Gastroesophageal sphincter (tissue), 4 donors: ENCODE data around the gene ST6GAL2. TPM values are rescaled to one million over a fixed set of nuclear protein-coding genes. Genes with fewer than 3 reads are reported as not detected.

Experiments
- ATAC-seq: fragments of 150-250 bp; one replicate; pipeline ENCODE4 v1.9.1; 2016; ENCODE audit warnings: mild to moderate bottlenecking, moderate library complexity
- H3K27ac ChIP-seq, 4 donors: fragments of 200-600 bp; sonication (generic) in 3 of 4; 1 replicate in 3 of 4; 2 replicates in 1 of 4; pipeline ENCODE4 v1.5.1; 2016 to 2019
- H3K27me3 ChIP-seq: fragments of 200-600 bp; sonication (generic); one replicate; pipeline ENCODE4 v1.5.1; 2019
- H3K36me3 ChIP-seq, 2 donors: fragments of 200-600 bp; sonication (generic); one replicate each; pipeline ENCODE4 v1.5.1; 2019; ENCODE audit warnings: control low read depth in 1 of 2
- H3K4me1 ChIP-seq, 3 donors: fragments of 200-600 bp; sonication (generic); 1 replicate in 2 of 3; 2 replicates in 1 of 3; pipeline ENCODE4 v1.5.1; 2016 to 2019; ENCODE audit warnings: control low read depth in 2 of 3
- H3K4me3 ChIP-seq, 2 donors: fragments of 200-600 bp; sonication (generic); one replicate each; pipeline ENCODE4 v1.5.1; 2019; ENCODE audit warnings: mild to moderate bottlenecking in 1 of 2, moderate library complexity in 1 of 2
- H3K9me3 ChIP-seq, 3 donors: fragments of 200-600 bp; sonication (generic); one replicate each; pipeline ENCODE4 v1.5.1; 2017 to 2019; ENCODE audit warnings: control low read depth in 2 of 3
- CTCF ChIP-seq, 4 experiments: fragments of 200-600 bp in 2 of 4; fragments of 450-650 bp in 2 of 4; sonication (generic) in 1 of 4; IDR thresholded peaks; one replicate each; pipeline ENCODE4 v1.5.1; 2017 to 2019; ENCODE audit warnings: antibody characterized with exemption in 4 of 4, mild to moderate bottlenecking in 2 of 4, moderate library complexity in 2 of 4
- EP300 ChIP-seq: sonication (generic); formaldehyde crosslinking; IDR thresholded peaks from one replicate; pipeline ENCODE4 v1.6.1; 2017; ENCODE audit warnings: antibody characterized with exemption, mild to moderate bottlenecking
- POLR2A ChIP-seq, 2 donors: fragments of 450-650 bp; IDR thresholded peaks; one replicate each; pipeline ENCODE4 v1.6.1; 2017; ENCODE audit warnings: antibody characterized with exemption in 2 of 2, mild to moderate bottlenecking in 2 of 2, moderate library complexity in 1 of 2
- POLR2AphosphoS5 ChIP-seq: sonication (generic); formaldehyde crosslinking; IDR thresholded peaks from one replicate; pipeline ENCODE4 v1.6.1; 2017; ENCODE audit warnings: antibody characterized with exemption
- WGBS, 2 donors: methylation state at CpG; one replicate each; pipeline ENCODE4 v1.1.5; 2018; ENCODE audit warnings: low coverage in 1 of 2; 5-methylcytosine and 5-hydroxymethylcytosine counted together
- total RNA-seq, 4 donors: library from RNA; depleted of rRNA; stranded (reverse); fragments of >200 nt; gene quantifications; one replicate each; pipeline ENCODE4 v1.1.0, GENCODE V29; 2016

ST6GAL2 gene
- total RNA-seq, 4 donors from 2014 or later: 2.4 to 29.0 (median 20.6) TPM

DNA sequence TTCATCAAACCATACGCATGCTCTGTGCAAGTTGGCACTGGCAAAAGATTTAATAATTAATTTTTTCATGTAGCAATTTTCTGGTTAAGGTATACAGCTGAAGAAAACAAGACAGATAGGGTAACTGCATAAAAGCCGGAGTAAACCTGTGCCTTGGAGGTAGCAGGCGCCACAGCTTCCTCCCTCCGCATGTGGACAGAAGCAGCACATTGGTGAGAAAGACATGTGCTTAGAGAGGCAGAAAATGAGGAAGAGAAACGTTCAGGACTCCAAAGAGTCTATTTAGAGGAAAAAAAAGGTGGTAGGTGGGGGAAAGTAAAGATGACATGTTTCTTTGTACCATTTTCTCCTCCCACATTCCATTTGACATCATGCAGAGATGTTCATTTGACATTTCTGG is 9.3 kb downstream of the ST6GAL2 start:
- H3K36me3 ChIP-seq: no peaks in the 10 kb centered on the region
- H3K27me3 ChIP-seq: no peaks in the 10 kb centered on the region
- H3K4me1 ChIP-seq: no peaks in the 10 kb centered on the region
- no peak overlapping the region for H3K27ac ChIP-seq
- no peak for TF ChIP-seq EP300
- TF ChIP-seq POLR2AphosphoS5: no peak
- no peak for TF ChIP-seq POLR2A (IDR thresholded peaks at IDR 0.05)
- TF ChIP-seq CTCF (IDR thresholded peaks at IDR 0.05): no peak
- no peaks in the 10 kb centered on the region for H3K9me3 ChIP-seq
- WGBS, 2 donors: 78 to 82% methylated on average over 4 to 5 of the region's 5 CpGs
- no peak for ATAC-seq
- no peak overlapping the region for H3K4me3 ChIP-seq

GRCh38 chr2:106869512-106870275 is 16.3 kb downstream of the ST6GAL2 start:
- no peak for TF ChIP-seq POLR2AphosphoS5
- TF ChIP-seq EP300: no peak
- no peak for TF ChIP-seq CTCF (IDR thresholded peaks at IDR 0.05)
- TF ChIP-seq POLR2A (IDR thresholded peaks at IDR 0.05): no peak
- Histone ChIP-seq H3K4me1 (peaks cover 3 to 26% (median 4%) of the 10 kb centered on the region in 3 donors), H3K4me3 (no peak overlapping the region), H3K36me3 (no peaks in the 10 kb centered on the region), H3K27ac (no peak overlapping the region), H3K9me3 (no peaks in the 10 kb centered on the region), H3K27me3 (no peaks in the 10 kb centered on the region)
- no peak for ATAC-seq
- WGBS, 2 donors: 83% methylated on average over 1 of the region's 8 CpGs; no CpG with 5 or more reads in 1 of the 2 donors

DNA sequence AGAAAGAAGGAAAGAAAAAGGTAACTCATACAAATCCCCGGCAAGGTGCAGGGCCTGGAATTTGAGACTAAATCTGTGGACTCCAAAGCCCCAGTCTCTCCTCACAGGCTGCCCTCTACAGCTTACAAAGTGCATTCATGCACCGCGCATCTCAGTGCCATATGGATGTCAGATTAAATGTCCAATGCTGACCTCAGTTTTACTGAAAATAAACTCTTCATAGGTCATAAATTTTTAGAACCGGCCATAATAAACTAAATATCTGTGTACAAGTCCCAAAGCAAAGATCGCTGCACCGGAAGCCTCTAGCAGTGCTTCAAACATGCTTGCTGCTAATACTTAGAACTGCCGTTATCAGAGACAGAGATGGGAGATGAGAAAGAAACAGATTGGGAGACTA is 17.7 kb downstream of the ST6GAL2 start:
- Histone ChIP-seq H3K9me3 (no peaks in the 10 kb centered on the region), H3K4me1 (peaks cover 3 to 36% (median 4%) of the 10 kb centered on the region in 3 donors), H3K27me3 (no peaks in the 10 kb centered on the region), H3K27ac (no peak overlapping the region), H3K4me3 (no peak overlapping the region), H3K36me3 (no peaks in the 10 kb centered on the region)
- no peak for ATAC-seq
- 69 to 93% methylated on average over 4 to 7 of the region's 7 CpGs for WGBS, 2 donors
- peak in 1 of 4 experiments; percentile 20 for TF ChIP-seq CTCF (IDR thresholded peaks at IDR 0.05)
- no peak for TF ChIP-seq POLR2A (IDR thresholded peaks at IDR 0.05)

GRCh38 chr2:106867196-106867953 is 18.6 kb downstream of the ST6GAL2 start:
- H3K27ac ChIP-seq: peak overlapping the region in 2 of 4 donors; percentile 1 to 67
- H3K4me1 ChIP-seq: peaks cover 4 to 45% (median 4%) of the 10 kb centered on the region in 3 donors
- no peak overlapping the region for H3K4me3 ChIP-seq
- H3K9me3 ChIP-seq: no peaks in the 10 kb centered on the region
- H3K36me3 ChIP-seq: no peaks in the 10 kb centered on the region
- no peaks in the 10 kb centered on the region for H3K27me3 ChIP-seq
- no peak for TF ChIP-seq EP300
- no peak for TF ChIP-seq CTCF (IDR thresholded peaks at IDR 0.05)
- no peak for TF ChIP-seq POLR2AphosphoS5
- no peak for TF ChIP-seq POLR2A (IDR thresholded peaks at IDR 0.05)
- 23 to 47% methylated on average over 5 to 8 of the region's 10 CpGs for WGBS, 2 donors
- no peak for ATAC-seq
